Pancreas (tissue), 10 donors: Measurements from ENCODE around the gene CENPC. TPM values are rescaled to one million over a fixed set of nuclear protein-coding genes. Genes with fewer than 3 reads are reported as not detected.
A peak's percentile ranks its signal among the peaks of the same experiment; 100 is the strongest.
"Not testable (repeated sequence)": the region's sequence is repeated elsewhere in the genome, so short reads cannot be mapped to it uniquely, and the experiment has no call there.

Experiments used
- ATAC-seq, 4 donors: fragments of 200-7000 bp; cut with Tn5 transposase; one replicate each; pipeline versions ENCODE4 v1.8.0 to v1.9.1; 2020; ENCODE audit warnings: mild to moderate bottlenecking in 4 of 4, moderate library complexity in 4 of 4
- DNase-seq, 6 donors: peaks; one replicate each; pipeline ENCODE4 v3.0.0-alpha.2; 2020
- FAIRE-seq: peaks from 2 replicates; lab custom pipeline; 2012; peaks lifted over from hg19 to GRCh38; lab: Jason Lieb, UNC
- H3K27ac ChIP-seq, 4 donors: fragments of 200-600 bp; sonication (generic); 1 replicate in 3 of 4; 2 replicates in 1 of 4; pipeline versions ENCODE4 v1.5.0 to v1.8.0; 2020
- H3K27me3 ChIP-seq, 4 donors: fragments of 200-600 bp; one replicate each; pipeline ENCODE4 v1.8.0; 2021
- H3K36me3 ChIP-seq, 3 donors: fragments of 200-600 bp; sonication (generic) in 1 of 3; one replicate each; pipeline versions ENCODE4 v1.5.0 to v1.8.0; 2020 to 2021
- H3K4me1 ChIP-seq, 3 donors: fragments of 200-600 bp; one replicate each; pipeline ENCODE4 v1.8.0; 2021
- H3K4me3 ChIP-seq, 4 donors: fragments of 200-600 bp; sonication (generic) in 2 of 4; one replicate each; pipeline versions ENCODE4 v1.5.0 to v1.8.0; 2020 to 2021
- H3K9me3 ChIP-seq, 4 donors: fragments of 200-600 bp; one replicate each; pipeline ENCODE4 v1.8.0; 2021
- CTCF ChIP-seq, 4 donors: fragments of 200-600 bp; sonication (generic) in 3 of 4; IDR thresholded peaks; one replicate each; pipeline versions ENCODE4 v1.5.0 to v1.8.0; 2021; ENCODE audit warnings: antibody characterized with exemption in 4 of 4
- WGBS, 2 donors: extraction: QIAGEN DNeasy Blood & Tissue Kit; methylation state at CpG; one replicate each; pipeline ENCODE4 v1.1.7; 2013; 5-methylcytosine and 5-hydroxymethylcytosine counted together
- intact Hi-C, 3 donors: fragments of 100-400 bp; cut with DNase I; formaldehyde crosslinking; loops; one replicate each; pipeline versions ENCODE4 v1.11.1 to v1.14.2; 2022
- polyA plus RNA-seq, 2 donors: library from polyadenylated mRNA; stranded (reverse); fragments of 200-250 nt; gene quantifications; one replicate each; pipeline ENCODE4 v1.2.3, GENCODE V29; 2013
- total RNA-seq, 6 donors: library from RNA; stranded (reverse); fragmentation: NEBNext Ultra II Directional in 4 of 6; extraction: Animal tissue kit (Norgen Biotek cat#: 25700) in 4 of 6; gene quantifications; one replicate each; pipeline versions ENCODE4 v1.2.1 to v1.2.4, GENCODE V29; 2021 to 2023
- donor health status: healthy with polysubstance abuse.
- donor health status: DM: no; HTN: no; CAD: no; lungs with moderate emphysema.
- donor health status: DM: no; HTN: no; CAD: no.
- donor health status: control.
- donor health status: control.
- donor health status: Bipolar disorder and iron deficiency.
- donor health status: DM: yes; HTN: yes; CAD: no.
- donor health status: DM: no; HTN: no; CAD: no.
- donor health status: DM: no; HTN: no; CAD: no.
- donor health status: DM: yes; HTN: yes; CAD: no.

CENPC gene
- total and polyA plus RNA-seq, 8 donors: 5.9 to 19.5 (median 13.5) TPM

- no peaks in the 10 kb centered on the region for H3K9me3 ChIP-seq
- no peaks in the 10 kb centered on the region for H3K27me3 ChIP-seq
- H3K27ac ChIP-seq: no peak overlapping the region
- no peak for FAIRE-seq
- WGBS, 2 donors: 74 to 81% methylated on average over 2 of the region's 2 CpGs
- no peak for ATAC-seq
- H3K36me3 ChIP-seq: peaks cover 0 to 44% (median 25%) of the 10 kb centered on the region in 3 donors
- TF ChIP-seq CTCF (IDR thresholded peaks at IDR 0.05): no peak
- no peak overlapping the region for H3K4me3 ChIP-seq
- intact Hi-C loops: no loop called here
- peaks cover 0 to 5% (median 0%) of the 10 kb centered on the region in 3 donors for H3K4me1 ChIP-seq
- DNase-seq: no peak
Measured at GRCh38 chr4:67535280-67535840, 9.9 kb downstream of the CENPC start.

DNA sequence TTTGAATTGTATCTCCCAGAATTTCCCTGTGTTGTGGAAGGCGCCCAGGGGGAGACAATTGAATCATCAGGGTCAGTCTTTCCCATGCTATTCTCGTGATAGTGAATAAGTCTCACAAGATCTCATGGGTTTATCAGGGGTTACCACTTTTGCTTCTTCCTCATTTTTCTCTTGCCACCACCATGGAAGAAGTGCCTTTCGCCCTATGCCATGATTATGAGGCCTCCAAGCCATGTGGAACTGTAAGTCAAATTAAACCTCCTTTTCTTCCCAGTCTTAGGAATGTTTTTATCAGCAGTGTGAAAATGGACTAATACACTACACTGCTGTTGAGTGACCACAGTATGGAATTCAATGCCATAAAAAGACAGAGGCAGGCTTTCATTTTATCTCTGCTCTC is 12.2 kb downstream of the CENPC start:
- 97 to 98% methylated on average over 3 of the region's 3 CpGs for WGBS, 2 donors
- FAIRE-seq (no peak), ATAC-seq (no peak), DNase-seq (no peak)
- intact Hi-C loops: no loop called here
- peaks cover 0 to 5% (median 0%) of the 10 kb centered on the region in 3 donors for H3K4me1 ChIP-seq
- no peak overlapping the region for H3K4me3 ChIP-seq
- H3K9me3 ChIP-seq: no peaks in the 10 kb centered on the region
- no peak for TF ChIP-seq CTCF (IDR thresholded peaks at IDR 0.05)
- H3K36me3 ChIP-seq: peaks cover 0 to 43% (median 26%) of the 10 kb centered on the region in 3 donors
- no peak overlapping the region for H3K27ac ChIP-seq
- H3K27me3 ChIP-seq: no peaks in the 10 kb centered on the region

DNA sequence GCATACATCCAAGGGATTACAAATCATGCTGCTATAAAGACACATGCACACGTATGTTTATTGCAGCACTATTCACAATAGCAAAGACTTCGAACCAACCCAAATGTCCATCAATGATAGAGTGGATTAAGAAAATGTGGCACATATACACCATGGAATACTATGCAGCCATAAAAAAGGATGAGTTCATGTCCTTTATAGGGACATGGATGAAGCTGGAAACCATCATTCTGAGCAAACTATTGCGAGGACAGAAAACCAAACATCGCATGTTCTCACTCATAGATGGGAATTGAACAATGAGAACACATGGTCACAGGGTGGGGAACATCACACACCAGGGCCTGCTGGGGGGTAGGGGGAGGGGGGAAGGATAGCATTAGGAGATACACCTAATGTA is 12.9 kb downstream of the CENPC start:
- H3K27ac ChIP-seq, intact Hi-C loops, H3K9me3 ChIP-seq, H3K4me3 ChIP-seq, FAIRE-seq, DNase-seq, ATAC-seq, H3K4me1 ChIP-seq, H3K27me3 ChIP-seq: not testable (repeated sequence)
- H3K36me3 ChIP-seq: peaks cover 0 to 36% (median 21%) of the 10 kb centered on the region in 3 donors
- WGBS, 2 donors: 94 to 97% methylated on average over 4 of the region's 4 CpGs

DNA sequence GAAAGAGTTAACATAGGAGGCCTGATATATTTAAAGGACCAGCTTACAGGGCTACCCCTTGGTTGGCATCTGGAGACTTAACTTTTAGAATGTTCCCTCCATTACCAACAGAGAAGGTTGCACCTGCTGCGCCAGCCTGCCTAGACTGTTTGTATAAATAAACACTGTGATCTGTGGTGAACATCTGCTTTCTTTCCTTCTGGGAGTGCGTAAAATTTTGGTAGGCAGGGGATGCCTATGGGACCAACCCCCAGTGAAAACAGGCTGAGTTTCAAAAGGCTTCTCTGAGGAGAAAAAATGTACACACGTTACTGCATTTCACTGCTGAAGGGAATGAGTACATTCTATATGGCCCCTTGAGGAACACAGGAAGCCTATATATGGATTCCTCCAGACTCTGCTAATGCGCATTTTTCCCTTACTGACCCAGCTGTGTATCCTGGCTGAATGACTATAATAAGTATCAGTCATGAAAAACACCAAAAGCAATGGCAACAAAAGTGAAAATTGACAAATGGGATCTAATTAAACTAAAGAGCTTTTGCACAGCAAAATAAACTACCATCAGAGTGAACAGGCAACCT is 13.8 kb downstream of the CENPC start:
- Histone ChIP-seq H3K4me1 (peaks cover 0 to 5% (median 0%) of the 10 kb centered on the region in 3 donors), H3K27me3 (no peaks in the 10 kb centered on the region), H3K36me3 (peaks cover 0 to 29% (median 17%) of the 10 kb centered on the region in 3 donors), H3K27ac (no peak overlapping the region), H3K4me3 (no peak overlapping the region), H3K9me3 (no peaks in the 10 kb centered on the region)
- ATAC-seq: peak; percentile 35 to 67 (median 45)
- FAIRE-seq: no peak
- no peak for TF ChIP-seq CTCF (IDR thresholded peaks at IDR 0.05)
- intact Hi-C loops: no loop called here
- DNase-seq: no peak
- 52 to 65% methylated on average over 4 of the region's 4 CpGs for whole genome bisulfite sequencing, 2 donors

GRCh38 chr4:67524140-67524539 is 21.2 kb downstream of the CENPC start:
- H3K27me3 ChIP-seq, intact Hi-C loops, ATAC-seq, DNase-seq, H3K27ac ChIP-seq, H3K9me3 ChIP-seq, H3K4me1 ChIP-seq, FAIRE-seq, H3K4me3 ChIP-seq: not testable (repeated sequence)
- 81 to 90% methylated on average over 3 of the region's 3 CpGs for WGBS, 2 donors
- peaks cover 0 to 11% (median 0%) of the 10 kb centered on the region in 3 donors for H3K36me3 ChIP-seq
